Right renal cortex interstitium (tissue), 3 donors: ENCODE results near the gene SLC7A7. TPM values are rescaled to one million over a fixed set of nuclear protein-coding genes. Genes with fewer than 3 reads are reported as not detected.
"Not testable (repeated sequence)": the region's sequence is repeated elsewhere in the genome, so short reads cannot be mapped to it uniquely, and the experiment has no call there.

Experiments
- DNase-seq, 3 donors: peaks; one replicate each; pipeline ENCODE4 v3.0.0-alpha.2; 2013; ENCODE audit warnings: low read depth in 3 of 3, low spot score in 2 of 3
- polyA plus RNA-seq, 3 donors: library from polyadenylated mRNA; unstranded; fragments of 120-200 nt; gene quantifications; one replicate each; pipeline ENCODE4 v1.2.1, GENCODE V29; 2013; ENCODE audit not compliant: insufficient read length in 3 of 3

The SLC7A7 gene
- polyA plus RNA-seq, 3 donors: 101 to 121 (median 108) TPM

- DNase-seq: no peak
These were observed 29.2 kb upstream of the SLC7A7 start for GRCh38 chr14:22844221-22845102.

- DNase-seq: no peak
These were observed 28.1 kb upstream of the SLC7A7 start for GRCh38 chr14:22843123-22843925.

GRCh38 chr14:22842211-22843122, 27.2 kb upstream of the SLC7A7 start:
- no peak for DNase-seq

GRCh38 chr14:22841769-22842168, 26.5 kb upstream of the SLC7A7 start:
- DNase-seq: no peak

- DNase-seq: no peak
These were observed 26.1 kb upstream of the SLC7A7 start for GRCh38 chr14:22841311-22841710.

GRCh38 chr14:22839159-22839779, 24.0 kb upstream of the SLC7A7 start:
- no peak for DNase-seq

- DNase-seq: no peak
These were observed 23.4 kb upstream of the SLC7A7 start for GRCh38 chr14:22838631-22839041.

- no peak for DNase-seq
These were observed 22.7 kb upstream of the SLC7A7 start for GRCh38 chr14:22837750-22838538.

GRCh38 chr14:22837114-22837749, 22.0 kb upstream of the SLC7A7 start:
- DNase-seq: no peak

GRCh38 chr14:22836301-22837113, 21.3 kb upstream of the SLC7A7 start, which contains the start of gene MMP14:
TSS of gene MMP14 (plus strand) at chr14:22836585. CDS start at chr14:22836818, 233 bp downstream.
- peak in 1 of 3 donors; percentile 80 for DNase-seq

- DNase-seq: no peak
These were observed 20.3 kb upstream of the SLC7A7 start for GRCh38 chr14:22835505-22835904.

- DNase-seq: no peak
These were observed 15.3 kb upstream of the SLC7A7 start for GRCh38 chr14:22830443-22831010.

GRCh38 chr14:22829661-22830442, 14.6 kb upstream of the SLC7A7 start, which contains the start of gene MRPL52:
TSS of gene MRPL52 (plus strand) at chr14:22829887. CDS start at chr14:22829913, 26 bp downstream.
- peak in 2 of 3 donors; percentile 81 to 87 for DNase-seq

GRCh38 chr14:22829076-22829660, 13.9 kb upstream of the SLC7A7 start:
- DNase-seq: not testable (repeated sequence)

GRCh38 chr14:22824711-22825359, 9.6 kb upstream of the SLC7A7 start:
- DNase-seq: no peak
